Activated CD4-positive, alpha-beta T cell treated with anti-CD3 and anti-CD28 coated beads, Interleukin-2, Interleukin-4, amounts not matched to agents 100 ng/mL and 50 ng/mL, durations not matched to agents 16 hours and 8 hours (primary cell): ENCODE results near the gene GNG4.
"Not testable (repeated sequence)": the region's sequence is repeated elsewhere in the genome, so short reads cannot be mapped to it uniquely, and the experiment has no call there.

Experiments used
- DNase-seq: peaks from one replicate; pipeline ENCODE4 v3.0.0-alpha.2; 2020; ENCODE audit warnings: low spot score

GNG4 gene

GRCh38 chr1:235582130-235582529 lies 67.5 kb downstream of the GNG4 start:
- no peak for DNase-seq

GRCh38 chr1:235579891-235580290 lies 69.7 kb downstream of the GNG4 start:
- no peak for DNase-seq

GRCh38 chr1:235575597-235575996 lies 74.0 kb downstream of the GNG4 start:
- no peak for DNase-seq

GRCh38 chr1:235573880-235574279 lies 75.7 kb downstream of the GNG4 start:
- no peak for DNase-seq

GRCh38 chr1:235572971-235573370 lies 76.6 kb downstream of the GNG4 start:
- not testable (repeated sequence) for DNase-seq

GRCh38 chr1:235571482-235571881 lies 78.1 kb downstream of the GNG4 start:
- no peak for DNase-seq

- DNase-seq: no peak
Measured at GRCh38 chr1:235567812-235568503, 81.6 kb downstream of the GNG4 start.

- no peak for DNase-seq
Measured at GRCh38 chr1:235566084-235566483, 83.5 kb downstream of the GNG4 start.

GRCh38 chr1:235563513-235564061 lies 86.0 kb downstream of the GNG4 start:
- no peak for DNase-seq

- no peak for DNase-seq
Measured at GRCh38 chr1:235562589-235562988, 87.0 kb downstream of the GNG4 start.

- no peak for DNase-seq
Measured at GRCh38 chr1:235558621-235559169, 90.9 kb downstream of the GNG4 start.

GRCh38 chr1:235557495-235557894 lies 92.1 kb downstream of the GNG4 start:
- peak; percentile 9 for DNase-seq

- no peak for DNase-seq
Measured at GRCh38 chr1:235556807-235557206, 92.8 kb downstream of the GNG4 start.

GRCh38 chr1:235553112-235553551 lies 96.5 kb downstream of the GNG4 start:
- no peak for DNase-seq

- no peak for DNase-seq
Measured at GRCh38 chr1:235552146-235552716, 97.4 kb downstream of the GNG4 start.

- DNase-seq: no peak
Measured at GRCh38 chr1:235549351-235550139, 100.0 kb downstream of the GNG4 start.

- not testable (repeated sequence) for DNase-seq
Measured at GRCh38 chr1:235546369-235547155, 103.0 kb downstream of the GNG4 start.

GRCh38 chr1:235545292-235545930 lies 104.2 kb downstream of the GNG4 start:
- no peak for DNase-seq

GRCh38 chr1:235542845-235543244 lies 106.7 kb downstream of the GNG4 start:
- DNase-seq: not testable (repeated sequence)

- no peak for DNase-seq
Measured at GRCh38 chr1:235533476-235534168, 116.0 kb downstream of the GNG4 start.

GRCh38 chr1:235532360-235532759 lies 117.2 kb downstream of the GNG4 start:
- no peak for DNase-seq
